HG03457 (cell line): ENCODE measurements around the gene CYP27A1.

Experiments
- ATAC-seq: cut with Tn5 transposase; IDR thresholded peaks from one replicate; pipeline ENCODE4 v1.9.1; 2021; ENCODE audit warnings: moderate number of reproducible peaks; ENCODE audit not compliant: unreplicated experiment

Gene CYP27A1

GRCh38 chr2:218781691-218782527 lies at the start of gene CYP27A1:
Gene CYP27A1, plus strand, starts transcription at chr2:218782147. Its CDS starts 36 bp downstream, at chr2:218782183.
- no peak for ATAC-seq

- ATAC-seq: no peak
Measured at GRCh38 chr2:218732761-218733158, 49.2 kb upstream of the CYP27A1 start.

- ATAC-seq: peak; percentile 71
Measured at GRCh38 chr2:218733171-218734021, 48.6 kb upstream of the CYP27A1 start.

- no peak for ATAC-seq
Measured at GRCh38 chr2:218734190-218734975, 47.6 kb upstream of the CYP27A1 start.

- no peak for ATAC-seq
Measured at GRCh38 chr2:218736531-218736930, 45.4 kb upstream of the CYP27A1 start.

- no peak for ATAC-seq
Measured at GRCh38 chr2:218743068-218743467, 38.9 kb upstream of the CYP27A1 start.

- no peak for ATAC-seq
Measured at GRCh38 chr2:218744615-218745014, 37.3 kb upstream of the CYP27A1 start.

- ATAC-seq: no peak
Measured at GRCh38 chr2:218745160-218745558, 36.8 kb upstream of the CYP27A1 start.

GRCh38 chr2:218745559-218746469 lies 36.1 kb upstream of the CYP27A1 start:
- ATAC-seq: no peak

- no peak for ATAC-seq
Measured at GRCh38 chr2:218746470-218746795, 35.5 kb upstream of the CYP27A1 start.

- ATAC-seq: no peak
Measured at GRCh38 chr2:218746960-218747359, 35.0 kb upstream of the CYP27A1 start.

- no peak for ATAC-seq
Measured at GRCh38 chr2:218748741-218749441, 33.1 kb upstream of the CYP27A1 start.

GRCh38 chr2:218754201-218754600 lies 27.7 kb upstream of the CYP27A1 start:
- ATAC-seq: no peak

- ATAC-seq: no peak
Measured at GRCh38 chr2:218754781-218755180, 27.2 kb upstream of the CYP27A1 start.

- ATAC-seq: no peak
Measured at GRCh38 chr2:218755198-218755566, 26.8 kb upstream of the CYP27A1 start.

- ATAC-seq: no peak
Measured at GRCh38 chr2:218755567-218756404, 26.2 kb upstream of the CYP27A1 start.

- no peak for ATAC-seq
Measured at GRCh38 chr2:218756599-218757377, 25.2 kb upstream of the CYP27A1 start.

- no peak for ATAC-seq
Measured at GRCh38 chr2:218761795-218762194, 20.2 kb upstream of the CYP27A1 start.
